ENCODE results near the gene LEMD2. TPM values are rescaled to one million over a fixed set of nuclear protein-coding genes. Genes with fewer than 3 reads are reported as not detected.

LEMD2 gene
- total RNA-seq, 1 experiment from 2014 or later, result 62.9 TPM

DNA sequence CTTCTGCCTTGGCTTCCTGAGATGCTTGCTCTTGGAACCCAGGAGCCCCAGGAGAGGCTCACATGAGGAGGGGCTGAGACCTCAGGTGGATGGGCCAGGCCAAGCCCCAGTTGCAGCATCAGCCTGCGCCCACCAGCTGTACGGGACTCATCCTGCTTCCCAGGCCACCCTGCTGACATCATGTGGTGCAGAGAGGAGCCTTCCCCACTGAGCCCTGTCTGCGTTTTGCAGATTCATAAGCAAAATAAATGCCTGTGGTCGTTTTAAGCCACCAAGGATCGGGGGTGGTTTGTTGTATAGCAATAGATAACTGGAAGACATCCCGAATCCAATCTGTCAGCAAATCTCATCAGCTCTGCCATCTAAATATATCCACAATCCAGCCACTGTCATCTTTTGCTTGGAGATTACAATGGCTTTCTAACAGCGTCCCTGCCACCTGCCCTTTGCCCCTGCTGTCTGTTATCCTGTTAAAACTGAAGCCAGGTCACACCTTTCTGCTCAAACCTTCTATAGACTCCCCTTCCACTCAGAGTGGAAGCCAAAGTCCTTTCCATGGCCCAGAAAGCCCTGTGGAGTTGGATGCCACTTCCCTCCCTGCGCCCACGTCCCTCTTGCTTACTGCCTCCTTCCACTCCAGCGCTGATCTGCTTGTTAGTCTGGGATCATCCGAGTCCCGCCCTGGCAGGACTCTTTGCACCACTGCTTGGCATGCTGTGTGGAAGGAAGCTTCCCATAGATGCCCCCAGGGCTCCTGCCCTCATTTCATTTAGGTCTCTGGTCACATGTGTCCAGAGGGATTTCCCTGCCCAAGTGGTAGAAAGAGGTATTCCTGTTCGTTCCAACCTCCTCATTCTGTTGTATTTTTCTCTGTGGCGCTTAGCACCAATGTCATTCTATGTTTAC lies 38.9 kb upstream of the LEMD2 start:
- POLR2A ChIA-PET, result no interaction called here
- Mint-ChIP-seq H3K36me3 (0 out of 2 replicates have a peak, but pooled peaks cover 2% of the 10 kb centered on the region), H3K4me3 (no peak overlapping the region), H3K27me3 (ENCODE audit: low read depth) (peaks cover 16% of the 10 kb centered on the region; the same call in 1 of the 2 replicates), H3K4me1 (peaks cover 37% of the 10 kb centered on the region), H3K27ac (no peak overlapping the region), H3K9me3 (no peaks in the 10 kb centered on the region)
- CTCF ChIA-PET, result interaction anchor here (0.5 to 2.3 kb wide), 11 partner anchors 12 to 200 kb away, joined by 3 to 12 read pairs (median 4); no protein-coding TSS in a partner anchor
- TF ChIP-seq, protein P1, sequence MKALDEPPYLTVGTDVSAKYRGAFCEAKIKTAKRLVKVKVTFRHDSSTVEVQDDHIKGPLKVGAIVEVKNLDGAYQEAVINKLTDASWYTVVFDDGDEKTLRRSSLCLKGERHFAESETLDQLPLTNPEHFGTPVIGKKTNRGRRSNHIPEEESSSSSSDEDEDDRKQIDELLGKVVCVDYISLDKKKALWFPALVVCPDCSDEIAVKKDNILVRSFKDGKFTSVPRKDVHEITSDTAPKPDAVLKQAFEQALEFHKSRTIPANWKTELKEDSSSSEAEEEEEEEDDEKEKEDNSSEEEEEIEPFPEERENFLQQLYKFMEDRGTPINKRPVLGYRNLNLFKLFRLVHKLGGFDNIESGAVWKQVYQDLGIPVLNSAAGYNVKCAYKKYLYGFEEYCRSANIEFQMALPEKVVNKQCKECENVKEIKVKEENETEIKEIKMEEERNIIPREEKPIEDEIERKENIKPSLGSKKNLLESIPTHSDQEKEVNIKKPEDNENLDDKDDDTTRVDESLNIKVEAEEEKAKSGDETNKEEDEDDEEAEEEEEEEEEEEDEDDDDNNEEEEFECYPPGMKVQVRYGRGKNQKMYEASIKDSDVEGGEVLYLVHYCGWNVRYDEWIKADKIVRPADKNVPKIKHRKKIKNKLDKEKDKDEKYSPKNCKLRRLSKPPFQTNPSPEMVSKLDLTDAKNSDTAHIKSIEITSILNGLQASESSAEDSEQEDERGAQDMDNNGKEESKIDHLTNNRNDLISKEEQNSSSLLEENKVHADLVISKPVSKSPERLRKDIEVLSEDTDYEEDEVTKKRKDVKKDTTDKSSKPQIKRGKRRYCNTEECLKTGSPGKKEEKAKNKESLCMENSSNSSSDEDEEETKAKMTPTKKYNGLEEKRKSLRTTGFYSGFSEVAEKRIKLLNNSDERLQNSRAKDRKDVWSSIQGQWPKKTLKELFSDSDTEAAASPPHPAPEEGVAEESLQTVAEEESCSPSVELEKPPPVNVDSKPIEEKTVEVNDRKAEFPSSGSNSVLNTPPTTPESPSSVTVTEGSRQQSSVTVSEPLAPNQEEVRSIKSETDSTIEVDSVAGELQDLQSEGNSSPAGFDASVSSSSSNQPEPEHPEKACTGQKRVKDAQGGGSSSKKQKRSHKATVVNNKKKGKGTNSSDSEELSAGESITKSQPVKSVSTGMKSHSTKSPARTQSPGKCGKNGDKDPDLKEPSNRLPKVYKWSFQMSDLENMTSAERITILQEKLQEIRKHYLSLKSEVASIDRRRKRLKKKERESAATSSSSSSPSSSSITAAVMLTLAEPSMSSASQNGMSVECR (CRISPR knock-in tag; IDR thresholded peaks at IDR 0.05; ENCODE audit: borderline replicate concordance), result no peak
- TF ChIP-seq, protein P2, sequence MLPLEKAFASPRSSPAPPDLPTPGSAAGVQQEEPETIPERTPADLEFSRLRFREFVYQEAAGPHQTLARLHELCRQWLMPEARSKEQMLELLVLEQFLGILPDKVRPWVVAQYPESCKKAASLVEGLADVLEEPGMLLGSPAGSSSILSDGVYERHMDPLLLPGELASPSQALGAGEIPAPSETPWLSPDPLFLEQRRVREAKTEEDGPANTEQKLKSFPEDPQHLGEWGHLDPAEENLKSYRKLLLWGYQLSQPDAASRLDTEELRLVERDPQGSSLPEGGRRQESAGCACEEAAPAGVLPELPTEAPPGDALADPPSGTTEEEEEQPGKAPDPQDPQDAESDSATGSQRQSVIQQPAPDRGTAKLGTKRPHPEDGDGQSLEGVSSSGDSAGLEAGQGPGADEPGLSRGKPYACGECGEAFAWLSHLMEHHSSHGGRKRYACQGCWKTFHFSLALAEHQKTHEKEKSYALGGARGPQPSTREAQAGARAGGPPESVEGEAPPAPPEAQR (CRISPR knock-in tag; IDR thresholded peaks at IDR 0.05), result no peak
- TF ChIP-seq GTF2I (CRISPR knock-in tag; conservative IDR thresholded peaks at IDR 0.05) (no peak), TP53 (CRISPR knock-in tag; IDR thresholded peaks at IDR 0.05) (no peak)
- DNase-seq (ENCODE audit: low spot score), result no peak
- ATAC-seq, result no peak

DNA sequence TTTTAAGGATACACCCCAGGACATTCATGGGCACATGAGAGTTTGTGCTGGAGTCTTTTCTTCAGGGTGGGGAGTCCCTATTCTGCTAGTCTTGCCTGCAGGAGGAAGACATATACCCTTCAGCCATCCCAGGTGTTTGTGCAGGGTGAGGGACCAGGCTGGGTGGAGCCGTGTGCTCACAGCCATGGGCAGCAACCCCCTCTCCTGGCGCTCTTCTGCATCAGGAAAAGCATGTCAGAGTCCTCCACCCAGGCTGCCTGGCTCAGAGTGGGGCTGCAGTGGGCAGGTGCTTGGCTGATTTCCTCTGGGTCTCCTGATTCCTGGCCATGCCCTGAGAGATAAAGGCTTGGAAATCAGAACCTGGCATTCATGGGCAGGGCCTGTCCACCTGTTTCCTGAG lies 37.6 kb upstream of the LEMD2 start:
- POLR2A ChIA-PET, result no interaction called here
- CTCF ChIA-PET, result interaction anchor here (1.1 to 4.6 kb wide), 2 partner anchors 24 to 56 kb away, joined by 3 to 47 read pairs; no protein-coding TSS in a partner anchor

More for the DNA sequence above, 37.6 kb upstream of the LEMD2 start:
- H3K27me3 Mint-ChIP-seq (ENCODE audit: low read depth), result peaks cover 16% of the 10 kb centered on the region; the same call in 1 of the 2 replicates
- TF ChIP-seq CBFB (CRISPR knock-in tag; IDR thresholded peaks at IDR 0.05; ENCODE audit: low read depth) (no peak), SOX15 (CRISPR knock-in tag; IDR thresholded peaks at IDR 0.05) (no peak), TP53 (CRISPR knock-in tag; IDR thresholded peaks at IDR 0.05) (no peak), SMAD4 (CRISPR knock-in tag; IDR thresholded peaks at IDR 0.05) (no peak), NR1H2 (CRISPR knock-in tag; IDR thresholded peaks at IDR 0.05) (no peak), TCF7 (CRISPR knock-in tag; IDR thresholded peaks at IDR 0.05; ENCODE audit: low read depth) (no peak)
- TF ChIP-seq, protein P3, sequence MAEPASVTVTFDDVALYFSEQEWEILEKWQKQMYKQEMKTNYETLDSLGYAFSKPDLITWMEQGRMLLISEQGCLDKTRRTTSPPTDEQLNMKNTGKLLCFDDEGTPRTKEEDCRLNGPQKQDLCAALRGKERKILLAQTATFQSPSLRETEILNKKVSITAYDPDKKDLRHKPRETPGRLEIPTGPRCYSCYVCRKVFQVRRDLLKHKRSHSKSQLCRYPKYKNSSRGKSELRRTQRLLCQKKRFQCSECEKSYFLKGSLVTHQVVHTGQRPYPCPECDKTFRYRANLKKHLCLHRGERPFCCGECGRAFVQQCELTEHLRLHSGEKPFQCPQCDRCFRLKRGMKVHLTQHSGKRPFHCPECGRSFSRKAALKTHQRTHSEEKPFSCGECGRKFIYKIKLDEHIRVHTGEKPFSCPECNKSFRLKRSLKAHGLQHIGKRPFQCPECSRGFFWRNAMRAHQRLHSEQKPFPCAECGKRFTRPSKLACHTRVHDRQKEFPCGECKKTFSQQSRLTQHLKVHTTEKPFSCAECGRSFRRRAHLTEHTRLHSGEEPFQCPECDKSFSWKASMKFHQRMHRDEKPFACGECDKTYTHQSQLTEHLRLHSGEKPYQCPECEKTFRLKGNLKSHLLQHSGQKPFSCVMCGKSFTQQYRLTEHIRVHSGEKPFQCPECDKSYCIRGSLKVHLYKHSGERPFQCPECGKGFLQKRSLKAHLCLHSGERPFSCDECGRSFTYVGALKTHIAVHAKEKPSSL (CRISPR knock-in tag; conservative IDR thresholded peaks at IDR 0.05), result no peak
- TF ChIP-seq, protein P4, sequence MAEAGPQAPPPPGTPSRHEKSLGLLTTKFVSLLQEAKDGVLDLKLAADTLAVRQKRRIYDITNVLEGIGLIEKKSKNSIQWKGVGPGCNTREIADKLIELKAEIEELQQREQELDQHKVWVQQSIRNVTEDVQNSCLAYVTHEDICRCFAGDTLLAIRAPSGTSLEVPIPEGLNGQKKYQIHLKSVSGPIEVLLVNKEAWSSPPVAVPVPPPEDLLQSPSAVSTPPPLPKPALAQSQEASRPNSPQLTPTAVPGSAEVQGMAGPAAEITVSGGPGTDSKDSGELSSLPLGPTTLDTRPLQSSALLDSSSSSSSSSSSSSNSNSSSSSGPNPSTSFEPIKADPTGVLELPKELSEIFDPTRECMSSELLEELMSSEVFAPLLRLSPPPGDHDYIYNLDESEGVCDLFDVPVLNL (CRISPR knock-in tag; IDR thresholded peaks at IDR 0.05; ENCODE audit: borderline replicate concordance, low read depth), result no peak
- TF ChIP-seq, protein P5, sequence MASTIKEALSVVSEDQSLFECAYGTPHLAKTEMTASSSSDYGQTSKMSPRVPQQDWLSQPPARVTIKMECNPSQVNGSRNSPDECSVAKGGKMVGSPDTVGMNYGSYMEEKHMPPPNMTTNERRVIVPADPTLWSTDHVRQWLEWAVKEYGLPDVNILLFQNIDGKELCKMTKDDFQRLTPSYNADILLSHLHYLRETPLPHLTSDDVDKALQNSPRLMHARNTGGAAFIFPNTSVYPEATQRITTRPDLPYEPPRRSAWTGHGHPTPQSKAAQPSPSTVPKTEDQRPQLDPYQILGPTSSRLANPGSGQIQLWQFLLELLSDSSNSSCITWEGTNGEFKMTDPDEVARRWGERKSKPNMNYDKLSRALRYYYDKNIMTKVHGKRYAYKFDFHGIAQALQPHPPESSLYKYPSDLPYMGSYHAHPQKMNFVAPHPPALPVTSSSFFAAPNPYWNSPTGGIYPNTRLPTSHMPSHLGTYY (CRISPR knock-in tag; IDR thresholded peaks at IDR 0.05), result no peak
- TF ChIP-seq, protein P6, sequence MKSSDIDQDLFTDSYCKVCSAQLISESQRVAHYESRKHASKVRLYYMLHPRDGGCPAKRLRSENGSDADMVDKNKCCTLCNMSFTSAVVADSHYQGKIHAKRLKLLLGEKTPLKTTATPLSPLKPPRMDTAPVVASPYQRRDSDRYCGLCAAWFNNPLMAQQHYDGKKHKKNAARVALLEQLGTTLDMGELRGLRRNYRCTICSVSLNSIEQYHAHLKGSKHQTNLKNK (CRISPR knock-in tag; IDR thresholded peaks at IDR 0.05), result no peak
- H3K27ac Mint-ChIP-seq, result no peak overlapping the region
- peaks cover 41% of the 10 kb centered on the region for H3K4me1 Mint-ChIP-seq
- ATAC-seq (0 out of 2 replicates have a peak, but pooled peaks have one; percentile 14), DNase-seq (ENCODE audit: low spot score) (no peak)
- no peaks in the 10 kb centered on the region for H3K9me3 Mint-ChIP-seq
- H3K36me3 Mint-ChIP-seq, result no peaks in the 10 kb centered on the region
- no peak overlapping the region for H3K4me3 Mint-ChIP-seq

All from WTC11 (cell line).